HS-27A (cell line): Measurements from ENCODE around the gene MDFIC.

Experiments
- DNase-seq: peaks from one replicate; pipeline ENCODE4 v3.0.0-alpha.2; 2012; ENCODE audit warnings: low read depth, missing footprints

MDFIC gene

DNA sequence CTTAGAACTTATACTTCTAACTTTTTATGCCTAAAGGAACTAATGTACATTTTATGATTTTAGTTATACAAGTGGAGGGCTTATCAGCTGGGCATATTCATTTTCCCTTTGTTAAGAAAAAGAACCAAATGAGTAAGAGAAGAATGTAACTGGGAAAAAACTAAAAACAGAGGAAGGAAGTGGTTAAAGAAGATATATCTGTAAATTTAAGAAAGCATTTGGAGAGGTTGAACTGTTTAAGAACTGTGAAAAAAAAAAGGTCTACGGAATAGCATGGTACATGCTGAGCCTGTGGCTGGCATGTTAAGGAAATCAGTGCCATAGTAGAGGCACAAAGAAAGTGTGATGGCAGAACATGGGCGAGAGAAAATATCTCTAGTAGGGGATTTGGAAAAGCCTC is 6.2 kb downstream of the MDFIC start:
- no peak for DNase-seq

GRCh38 chr7:114929570-114929969 is 7.7 kb downstream of the MDFIC start:
- no peak for DNase-seq

GRCh38 chr7:114930107-114930661 is 8.3 kb downstream of the MDFIC start:
- DNase-seq = no peak

DNA sequence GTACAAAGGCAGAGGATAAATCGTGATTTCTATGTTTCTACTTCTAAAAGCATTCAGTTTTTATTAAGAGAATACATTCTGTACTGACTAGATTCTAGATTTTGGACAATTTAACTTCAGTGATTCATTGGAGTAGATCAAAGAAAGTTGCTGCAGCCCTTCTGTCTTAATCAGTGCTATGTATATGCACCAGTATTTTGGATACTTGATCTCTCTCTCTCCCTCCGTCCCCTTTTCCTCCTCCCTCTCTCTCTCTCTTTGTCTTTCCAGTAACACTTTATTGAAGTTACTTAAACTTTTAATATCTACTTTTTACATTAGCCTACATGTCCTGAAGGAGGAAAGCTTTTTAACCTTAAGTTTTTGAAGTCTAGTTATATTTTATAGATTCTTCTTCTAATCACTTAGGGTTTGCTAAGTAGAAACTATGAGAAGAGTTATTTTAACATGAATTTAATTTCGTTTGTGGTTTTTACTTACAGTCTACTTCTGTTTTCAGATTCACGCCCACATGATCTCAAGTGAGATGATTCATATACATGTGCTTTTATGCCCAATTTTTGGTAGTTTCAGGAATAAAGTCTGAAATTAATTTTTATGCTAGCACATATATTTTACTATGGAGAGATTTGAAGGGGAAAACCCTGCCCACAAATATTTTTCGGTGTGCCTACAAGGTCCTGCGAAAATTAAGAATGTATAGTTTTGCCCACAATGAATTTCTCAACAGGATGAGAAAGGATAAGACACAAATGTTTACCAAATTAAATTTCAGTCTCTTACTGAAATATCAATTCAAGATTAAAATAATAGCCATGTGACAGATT is 9.1 kb downstream of the MDFIC start:
- DNase-seq = no peak

DNA sequence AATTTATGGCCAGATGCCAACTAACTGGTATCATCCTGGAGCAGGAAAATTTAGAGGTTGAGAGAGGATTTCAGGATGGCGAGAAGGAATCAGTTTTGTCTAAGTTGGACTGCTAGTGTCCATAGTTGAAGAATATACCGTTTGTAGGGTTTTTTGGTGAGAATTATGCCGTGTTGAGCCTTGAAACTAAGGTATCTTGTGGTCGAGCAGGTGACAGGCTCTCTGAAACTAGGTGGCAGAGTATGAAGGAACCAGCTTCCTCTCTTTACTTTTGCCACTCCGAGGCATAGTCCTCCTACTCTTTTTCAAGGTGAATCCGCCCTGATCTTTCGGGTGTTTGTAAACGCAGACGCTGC is 9.7 kb downstream of the MDFIC start:
- no peak for DNase-seq

- DNase-seq = no peak
Measured at GRCh38 chr7:114932991-114933390, 11.1 kb downstream of the MDFIC start.

- DNase-seq = no peak
Measured at GRCh38 chr7:114933658-114934057, 11.8 kb downstream of the MDFIC start.

GRCh38 chr7:114934086-114934485 is 12.2 kb downstream of the MDFIC start:
- no peak for DNase-seq

DNA sequence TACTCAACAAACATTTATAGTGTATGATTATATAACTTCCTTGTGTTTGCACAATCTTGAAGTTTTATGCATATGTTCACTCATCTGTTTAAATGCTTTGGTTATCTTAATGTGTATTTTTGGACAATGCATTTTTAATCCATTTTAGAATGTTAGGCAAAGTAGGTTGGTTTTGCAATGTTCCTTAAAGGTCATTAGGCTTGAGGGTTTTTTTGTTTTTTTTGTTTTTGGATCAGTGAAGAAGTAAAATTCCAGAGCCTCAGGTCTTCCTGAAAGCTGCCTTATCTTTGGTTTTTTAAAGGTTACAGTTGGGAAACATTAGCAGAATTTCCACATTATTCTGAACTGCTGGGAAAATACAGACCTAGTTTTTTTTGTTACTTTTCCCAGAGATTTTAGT is 12.8 kb downstream of the MDFIC start:
- DNase-seq = no peak

- DNase-seq = no peak
Measured at GRCh38 chr7:114936471-114936870, 14.6 kb downstream of the MDFIC start.

DNA sequence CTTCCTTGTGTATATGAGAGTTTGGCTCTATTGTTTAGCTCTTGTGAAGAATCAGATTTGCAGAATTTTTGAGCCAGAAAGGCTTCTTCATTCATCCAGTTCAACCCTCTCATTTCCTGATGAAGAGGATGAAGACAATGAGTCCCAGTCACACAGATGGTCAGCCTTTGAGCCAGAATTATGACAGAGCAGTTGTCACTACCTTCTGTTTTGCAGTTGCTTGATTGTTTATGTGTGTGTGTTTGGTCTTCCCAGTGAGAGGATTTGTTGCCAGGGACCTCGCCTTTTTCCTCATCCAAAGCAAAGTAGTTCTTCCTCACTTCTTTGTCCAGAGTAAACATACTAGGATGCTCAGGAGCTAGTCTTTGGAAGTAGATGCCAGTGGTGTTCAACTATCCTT is 15.6 kb downstream of the MDFIC start:
- DNase-seq = no peak

GRCh38 chr7:114938785-114939184 is 16.9 kb downstream of the MDFIC start:
- no peak for DNase-seq

DNA sequence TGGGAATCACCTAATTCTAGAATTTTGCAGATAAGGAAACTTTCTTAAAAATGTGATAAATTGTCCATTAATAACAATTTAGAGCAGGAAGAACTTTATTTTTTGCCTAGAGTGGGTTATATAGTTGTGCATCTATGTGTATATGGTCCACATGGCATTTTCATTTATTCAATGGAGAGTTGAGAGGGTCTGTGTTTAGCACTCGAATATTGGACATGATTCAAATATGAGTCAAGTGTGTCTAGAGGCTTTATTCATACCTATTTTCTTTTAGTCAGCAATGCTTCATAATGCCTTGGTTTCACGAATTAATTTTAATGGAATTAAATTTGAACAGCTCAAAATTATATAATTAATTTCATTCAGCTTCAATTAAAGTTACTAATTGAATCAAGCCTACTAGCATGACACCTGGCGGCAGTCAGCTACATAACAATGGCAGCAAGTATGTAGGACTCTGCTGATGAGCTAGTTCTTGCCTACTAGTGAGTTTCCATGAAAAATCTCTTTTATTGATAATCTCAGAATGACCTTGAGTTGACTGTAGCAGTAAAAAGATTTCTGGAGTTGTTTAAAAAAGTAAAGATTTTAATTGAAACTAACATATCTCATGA is 17.7 kb downstream of the MDFIC start:
- no peak for DNase-seq

DNA sequence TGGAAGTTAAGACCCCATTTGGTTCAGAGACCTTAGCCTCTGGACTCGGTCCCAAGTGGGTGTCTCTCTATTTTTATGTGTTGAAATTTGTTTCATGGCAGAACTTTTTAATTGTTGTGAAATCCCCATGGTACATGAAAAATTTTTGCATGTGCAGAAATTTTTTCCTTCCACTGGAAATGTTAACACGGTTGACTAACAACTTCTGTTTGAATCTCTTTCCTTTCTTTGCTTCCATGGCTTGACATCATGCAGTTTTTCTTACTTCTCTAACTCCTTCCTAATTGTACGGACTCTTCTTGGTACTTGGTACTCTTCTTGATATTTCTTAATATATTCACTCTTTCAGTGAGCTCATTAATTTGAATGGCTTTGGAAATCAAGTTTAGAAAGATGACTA is 18.3 kb downstream of the MDFIC start:
- DNase-seq = no peak

- no peak for DNase-seq
Measured at GRCh38 chr7:114941692-114942091, 19.8 kb downstream of the MDFIC start.

DNA sequence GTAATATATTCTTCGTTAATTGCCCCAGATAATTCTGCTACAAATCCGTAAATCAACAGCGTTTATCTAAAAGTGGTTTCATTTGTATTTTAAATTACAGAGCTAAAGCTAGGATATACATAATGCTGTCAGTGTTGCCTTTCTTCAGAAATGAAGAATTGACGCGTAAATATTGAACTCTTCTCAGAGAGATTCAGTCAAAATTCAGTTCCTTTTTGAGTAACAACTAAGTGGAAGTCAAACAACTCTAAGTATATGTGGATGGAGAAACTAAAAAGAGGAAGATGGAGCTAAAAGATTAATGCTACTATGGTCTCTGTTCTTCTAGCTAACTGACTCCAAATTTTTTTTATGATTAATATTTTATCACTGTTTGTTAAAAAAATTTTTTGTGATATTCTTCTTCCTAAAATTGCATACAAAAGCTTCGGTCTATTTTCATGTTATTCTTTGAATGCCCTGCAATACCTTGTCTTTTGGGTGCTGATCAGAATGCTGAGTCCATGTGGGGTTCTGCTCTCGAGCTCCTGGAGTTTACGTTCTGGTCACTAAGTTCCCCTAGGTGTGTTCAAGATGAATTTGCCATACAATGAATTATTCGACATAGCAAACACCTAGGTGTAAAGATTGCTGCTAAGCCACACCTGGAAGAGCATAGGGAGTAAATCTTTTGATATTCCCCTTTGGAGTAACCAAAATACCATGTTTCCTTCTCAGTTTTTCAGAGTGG is 20.7 kb downstream of the MDFIC start:
- DNase-seq = no peak

GRCh38 chr7:114943530-114943929 is 21.6 kb downstream of the MDFIC start:
- no peak for DNase-seq

- no peak for DNase-seq
Measured at GRCh38 chr7:114943953-114944744, 22.3 kb downstream of the MDFIC start.

GRCh38 chr7:114944745-114945625 is 23.1 kb downstream of the MDFIC start:
- no peak for DNase-seq

DNA sequence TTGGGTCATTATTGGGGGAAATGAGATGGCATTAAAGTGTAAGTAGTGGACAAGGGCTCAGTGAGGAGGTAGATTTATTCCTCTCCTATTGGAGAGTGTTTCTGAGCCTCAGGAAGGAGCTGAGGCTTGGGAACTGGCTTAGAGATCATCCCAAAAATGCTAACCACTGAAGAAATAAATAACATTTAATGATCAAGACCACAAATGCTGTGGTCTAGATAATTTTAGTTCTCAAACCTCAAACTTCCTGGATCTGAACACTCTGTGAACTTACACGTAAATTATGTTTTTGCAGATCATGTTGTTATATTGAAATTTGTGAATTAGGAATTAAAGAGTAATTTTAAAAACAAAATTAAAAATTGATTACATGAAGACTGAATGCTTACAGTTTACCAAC is 27.3 kb downstream of the MDFIC start:
- DNase-seq = no peak

DNA sequence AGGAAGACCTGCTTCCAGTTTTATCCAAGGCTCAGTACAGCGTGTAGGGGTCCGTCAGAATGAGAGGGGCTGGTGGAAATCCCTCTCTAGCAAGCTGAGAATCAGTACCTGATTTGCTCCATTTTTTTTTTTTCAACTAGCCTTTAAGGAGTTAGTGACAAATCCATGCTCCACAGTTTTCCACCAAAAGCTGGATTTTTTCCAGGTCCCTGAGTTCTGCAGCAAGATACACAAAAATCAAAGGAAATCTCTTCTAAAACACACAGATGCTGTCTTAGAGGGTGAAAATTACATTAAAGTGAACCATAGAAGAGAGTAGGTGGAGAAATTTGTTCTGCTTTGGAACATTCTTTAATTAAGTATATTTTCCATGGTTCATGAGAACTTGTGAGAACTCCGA is 30.4 kb downstream of the MDFIC start:
- DNase-seq = no peak
